Vagina (tissue), 2 donors: Measurements from ENCODE around the gene PYGL. TPM values are rescaled to one million over a fixed set of nuclear protein-coding genes. Genes with fewer than 3 reads are reported as not detected.

Experiments used
- DNase-seq, 2 donors: peaks; one replicate each; pipeline ENCODE4 v3.0.0-alpha.2; 2017; ENCODE audit errors: extremely low spot score in 2 of 2
- H3K27ac ChIP-seq: fragments of 200-600 bp; sonication (generic); one replicate; pipeline ENCODE4 v1.5.1; 2019
- H3K27me3 ChIP-seq: fragments of 200-600 bp; sonication (generic); one replicate; pipeline ENCODE4 v1.5.1; 2019
- H3K36me3 ChIP-seq, 2 donors: fragments of 200-600 bp; sonication (generic); one replicate each; pipeline ENCODE4 v1.5.1; 2017 to 2019
- H3K4me1 ChIP-seq: fragments of 200-600 bp; sonication (generic); one replicate; pipeline ENCODE4 v1.5.1; 2019
- H3K4me3 ChIP-seq, 2 donors: fragments of 200-600 bp; sonication (generic); 1 replicate in 1 of 2; 2 replicates in 1 of 2; pipeline ENCODE4 v1.5.1; 2016 to 2019
- H3K9me3 ChIP-seq: fragments of 200-600 bp; sonication (generic); one replicate; pipeline ENCODE4 v1.5.1; 2019
- POLR2A ChIP-seq, 2 donors: fragments of 450-650 bp; IDR thresholded peaks; one replicate each; pipeline ENCODE4 v1.6.1; 2017; ENCODE audit warnings: antibody characterized with exemption in 2 of 2, mild to moderate bottlenecking in 2 of 2, moderate library complexity in 2 of 2
- POLR2AphosphoS5 ChIP-seq, 2 donors: sonication (generic); formaldehyde crosslinking; IDR thresholded peaks; one replicate each; pipeline ENCODE4 v1.9.0; 2017; ENCODE audit warnings: antibody characterized with exemption in 2 of 2, mild to moderate bottlenecking in 2 of 2, low read depth in 1 of 2; ENCODE audit not compliant: insufficient read depth in 1 of 2
- intact Hi-C: fragments of 100-400 bp; cut with DNase I; formaldehyde crosslinking; loops from one replicate; pipeline ENCODE4 v1.15.1; 2023
- total RNA-seq: library from RNA; depleted of rRNA; stranded (reverse); fragments of >200 nt; gene quantifications from one replicate; pipeline ENCODE4 v1.2.3, GENCODE V29; 2016
- TF ChIP-seq, protein P1 (sequence below), 3 experiments: fragments of 450-650 bp in 2 of 3; fragments of 200-600 bp in 1 of 3; sonication (generic) in 1 of 3; IDR thresholded peaks; one replicate each; pipeline ENCODE4 v1.5.1; 2017 to 2019; ENCODE audit warnings: antibody characterized with exemption in 3 of 3, mild to moderate bottlenecking in 2 of 3, moderate library complexity in 2 of 3

Gene PYGL
- total RNA-seq, 1 donor from 2014 or later = 84.0 TPM

DNA sequence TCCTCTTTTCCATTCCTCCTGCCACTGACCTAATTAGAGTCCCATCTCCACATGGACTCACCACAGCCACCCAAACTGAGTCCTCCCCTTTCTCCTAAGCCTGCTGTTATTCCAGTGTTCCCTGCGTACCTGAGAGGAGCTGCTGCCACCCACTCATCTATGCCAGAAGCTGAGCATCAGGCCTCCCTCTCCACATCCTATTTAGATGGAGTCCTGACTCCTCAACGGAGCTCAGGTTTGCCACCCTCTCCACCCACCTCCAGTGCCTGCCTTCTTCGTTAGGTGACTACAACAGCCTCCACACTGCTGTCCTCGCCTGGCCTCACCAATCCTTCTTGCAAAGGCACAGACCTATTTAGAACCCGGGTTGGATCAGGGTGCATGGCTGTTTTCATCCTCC lies 87.6 kb downstream of the PYGL start:
- Histone ChIP-seq H3K4me3 (no peak overlapping the region), H3K9me3 (no peaks in the 10 kb centered on the region), H3K27ac (no peak overlapping the region), H3K36me3 (no peaks in the 10 kb centered on the region), H3K27me3 (no peaks in the 10 kb centered on the region), H3K4me1 (peaks cover 8% of the 10 kb centered on the region)
- no peak for TF ChIP-seq POLR2A (IDR thresholded peaks at IDR 0.05)
- TF ChIP-seq POLR2AphosphoS5 (IDR thresholded peaks at IDR 0.05; ENCODE audit: insufficient read depth in 1 of 2, low read depth in 1 of 2) = no peak
- TF ChIP-seq, protein P1, sequence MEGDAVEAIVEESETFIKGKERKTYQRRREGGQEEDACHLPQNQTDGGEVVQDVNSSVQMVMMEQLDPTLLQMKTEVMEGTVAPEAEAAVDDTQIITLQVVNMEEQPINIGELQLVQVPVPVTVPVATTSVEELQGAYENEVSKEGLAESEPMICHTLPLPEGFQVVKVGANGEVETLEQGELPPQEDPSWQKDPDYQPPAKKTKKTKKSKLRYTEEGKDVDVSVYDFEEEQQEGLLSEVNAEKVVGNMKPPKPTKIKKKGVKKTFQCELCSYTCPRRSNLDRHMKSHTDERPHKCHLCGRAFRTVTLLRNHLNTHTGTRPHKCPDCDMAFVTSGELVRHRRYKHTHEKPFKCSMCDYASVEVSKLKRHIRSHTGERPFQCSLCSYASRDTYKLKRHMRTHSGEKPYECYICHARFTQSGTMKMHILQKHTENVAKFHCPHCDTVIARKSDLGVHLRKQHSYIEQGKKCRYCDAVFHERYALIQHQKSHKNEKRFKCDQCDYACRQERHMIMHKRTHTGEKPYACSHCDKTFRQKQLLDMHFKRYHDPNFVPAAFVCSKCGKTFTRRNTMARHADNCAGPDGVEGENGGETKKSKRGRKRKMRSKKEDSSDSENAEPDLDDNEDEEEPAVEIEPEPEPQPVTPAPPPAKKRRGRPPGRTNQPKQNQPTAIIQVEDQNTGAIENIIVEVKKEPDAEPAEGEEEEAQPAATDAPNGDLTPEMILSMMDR (IDR thresholded peaks at IDR 0.05) = no peak
- no peak for DNase-seq
- intact Hi-C loops = no loop called here

DNA sequence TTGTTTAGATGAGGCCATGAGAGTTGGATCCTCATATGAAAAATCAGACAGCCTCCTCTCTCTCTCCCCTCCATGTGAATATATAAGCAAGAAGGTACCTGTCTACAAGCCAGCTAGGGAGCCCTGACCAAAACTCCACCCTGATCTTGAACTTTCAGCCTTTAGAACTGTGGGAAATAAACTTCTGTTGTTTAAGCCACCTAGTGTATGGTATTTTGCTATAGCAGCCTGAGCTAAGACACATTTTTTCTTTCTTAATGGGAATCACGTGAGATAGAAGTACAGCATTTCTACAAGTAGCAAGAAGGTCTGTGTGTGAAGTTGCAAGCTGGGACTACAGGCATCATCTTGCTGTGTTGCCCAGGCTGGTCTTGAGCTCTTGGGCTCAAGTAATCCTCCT lies 88.7 kb downstream of the PYGL start:
- Histone ChIP-seq H3K4me1 (peaks cover 8% of the 10 kb centered on the region), H3K4me3 (no peak overlapping the region), H3K9me3 (no peaks in the 10 kb centered on the region), H3K36me3 (no peaks in the 10 kb centered on the region), H3K27ac (no peak overlapping the region), H3K27me3 (no peaks in the 10 kb centered on the region)
- TF ChIP-seq, protein P1 (IDR thresholded peaks at IDR 0.05) = no peak
- TF ChIP-seq POLR2A (IDR thresholded peaks at IDR 0.05) (no peak), POLR2AphosphoS5 (IDR thresholded peaks at IDR 0.05; ENCODE audit: insufficient read depth in 1 of 2, low read depth in 1 of 2) (no peak)
- DNase-seq = no peak
- intact Hi-C loops = no loop called here

Other genes with a start within 250 kb of the PYGL start
- 29.5 TPM for gene NIN, start 113.3 kb downstream of the PYGL start, total RNA-seq
- gene ABHD12B, start 72.4 kb downstream of the PYGL start, total RNA-seq = not detected
- 2.2 TPM for gene TRIM9, start 150.6 kb upstream of the PYGL start, total RNA-seq